ENCODE results near the gene LDLRAD3.

- no peak for TF ChIP-seq CTCF (IDR thresholded peaks at IDR 0.05; ENCODE audit: borderline replicate concordance, extremely low read depth, low read length, poor library complexity, severe bottlenecking)
- TF ChIP-seq EZH2 (IDR thresholded peaks at IDR 0.05; ENCODE audit: borderline replicate concordance, low read depth, low read length, severe bottlenecking): no peak
These were observed 10.5 kb upstream of the LDLRAD3 start for GRCh38 chr11:35933320-35933871.

All from DND-41 (cell line).